ENCODE measurements around the gene GRK3.

DNA sequence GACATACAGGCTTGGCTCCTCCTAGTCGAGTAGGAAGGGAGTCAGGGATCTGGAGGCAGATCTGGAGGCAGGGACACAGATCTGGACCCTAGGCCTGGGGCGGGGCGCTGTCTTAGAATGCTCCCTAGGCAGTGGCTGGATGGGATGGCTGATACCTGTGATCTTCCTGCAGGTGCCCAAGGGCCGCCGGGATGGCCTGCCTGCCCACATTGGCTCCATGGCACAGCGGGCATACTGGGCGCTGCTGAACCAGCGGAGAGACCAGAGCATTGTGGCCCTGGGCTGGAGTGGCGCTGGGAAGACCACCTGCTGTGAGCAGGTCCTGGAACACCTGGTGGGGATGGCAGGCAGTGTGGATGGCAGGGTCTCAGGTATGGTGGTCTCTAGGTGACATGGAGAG, 212.9 kb downstream of the GRK3 start:
- no peak for TF ChIP-seq POLR2A (IDR thresholded peaks at IDR 0.05; ENCODE audit: low read length)
- no peak for TF ChIP-seq GATA1 (IDR thresholded peaks at IDR 0.05; ENCODE audit: low read depth, low read length)
